ENCODE measurements around the gene TMEM208.
A peak's percentile ranks its signal among the peaks of the same experiment; 100 is the strongest.

TMEM208 gene

GRCh38 chr16:67246756-67247191, 19.8 kb downstream of the TMEM208 start:
- ChIA-PET CTCF (interaction anchor here (0.8 kb wide), 1 partner anchor 19 kb away, joined by 3 read pairs; no protein-coding TSS in a partner anchor), POLR2A (ENCODE audit: low non-redundant PET) (interaction anchor here (0.6 to 1.6 kb wide), 8 partner anchors 14 to 91 kb away, joined by 3 to 14 read pairs (median 4); partner anchors contain the start of gene TMEM208)
- TF ChIP-seq, protein P1, sequence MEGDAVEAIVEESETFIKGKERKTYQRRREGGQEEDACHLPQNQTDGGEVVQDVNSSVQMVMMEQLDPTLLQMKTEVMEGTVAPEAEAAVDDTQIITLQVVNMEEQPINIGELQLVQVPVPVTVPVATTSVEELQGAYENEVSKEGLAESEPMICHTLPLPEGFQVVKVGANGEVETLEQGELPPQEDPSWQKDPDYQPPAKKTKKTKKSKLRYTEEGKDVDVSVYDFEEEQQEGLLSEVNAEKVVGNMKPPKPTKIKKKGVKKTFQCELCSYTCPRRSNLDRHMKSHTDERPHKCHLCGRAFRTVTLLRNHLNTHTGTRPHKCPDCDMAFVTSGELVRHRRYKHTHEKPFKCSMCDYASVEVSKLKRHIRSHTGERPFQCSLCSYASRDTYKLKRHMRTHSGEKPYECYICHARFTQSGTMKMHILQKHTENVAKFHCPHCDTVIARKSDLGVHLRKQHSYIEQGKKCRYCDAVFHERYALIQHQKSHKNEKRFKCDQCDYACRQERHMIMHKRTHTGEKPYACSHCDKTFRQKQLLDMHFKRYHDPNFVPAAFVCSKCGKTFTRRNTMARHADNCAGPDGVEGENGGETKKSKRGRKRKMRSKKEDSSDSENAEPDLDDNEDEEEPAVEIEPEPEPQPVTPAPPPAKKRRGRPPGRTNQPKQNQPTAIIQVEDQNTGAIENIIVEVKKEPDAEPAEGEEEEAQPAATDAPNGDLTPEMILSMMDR (conservative IDR thresholded peaks at IDR 0.05; ENCODE audit: low read depth): no peak
- peak; percentile 82 for DNase-seq (ENCODE audit: low spot score)
- peak overlapping the region; percentile 92 for H3K27ac ChIP-seq

DNA sequence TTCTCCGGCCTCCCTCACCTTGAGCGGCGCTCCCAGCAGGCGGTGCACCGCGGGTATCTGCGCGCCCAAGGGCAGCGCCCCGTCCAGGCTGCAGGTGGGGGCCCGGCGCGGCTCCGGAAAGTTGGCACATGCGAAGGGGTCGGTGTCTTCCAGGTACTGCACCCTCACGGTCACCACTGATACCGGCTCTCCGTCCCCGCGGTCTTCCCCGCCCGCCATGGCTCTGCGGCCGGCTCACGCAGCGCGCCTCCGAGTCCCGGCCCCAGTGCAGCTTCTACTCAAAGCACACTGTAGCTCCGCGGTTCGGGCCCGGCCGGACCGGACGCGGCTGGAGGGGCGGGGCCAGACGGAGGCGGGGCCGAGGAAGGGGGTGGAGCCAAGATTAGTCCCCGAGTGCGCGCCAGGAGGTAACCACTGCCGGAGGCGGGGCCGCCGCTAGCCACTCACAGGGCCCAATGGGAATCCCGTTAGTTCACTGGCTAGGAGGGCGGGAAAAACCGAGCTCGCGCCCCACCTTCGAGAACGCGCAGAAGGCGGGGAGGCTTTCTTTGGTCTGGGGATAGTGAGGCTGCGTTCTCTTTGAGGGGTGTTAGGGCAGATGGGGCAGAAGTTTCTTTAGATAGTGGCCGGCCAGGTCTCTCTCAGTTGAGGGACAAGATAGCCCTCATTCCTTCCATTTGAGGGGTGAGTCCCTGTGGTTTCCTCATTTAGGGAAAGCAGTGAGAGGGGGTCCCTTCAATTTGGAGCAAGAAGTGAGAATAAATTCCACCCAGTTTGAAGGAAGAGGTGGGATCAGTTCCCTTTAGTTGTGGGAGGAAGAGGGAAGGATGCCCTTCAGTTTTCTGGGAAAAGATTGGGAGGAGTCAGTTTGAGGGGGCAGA, 20.5 kb downstream of the TMEM208 start, which contains the start of gene FHOD1:
FHOD1 (minus strand) TSS at position 290 of the 881 bp plus-strand sequence; CDS start at position 219, 71 bp downstream.
- CTCF ChIA-PET: interaction anchor here (0.9 to 1.4 kb wide), 2 partner anchors 13 to 49 kb away, joined by 3 read pairs; no protein-coding TSS in a partner anchor
- TF ChIP-seq, protein P1 (conservative IDR thresholded peaks at IDR 0.05; ENCODE audit: low read depth): no peak
- POLR2A ChIA-PET (ENCODE audit: low non-redundant PET): interaction anchor here (0.5 to 1.6 kb wide), 6 partner anchors 15 to 128 kb away, joined by 3 to 11 read pairs (median 4); partner anchors contain the start of gene TMEM208
- peak within 1 kb of the TSS; percentile 92 for H3K27ac ChIP-seq
- DNase-seq (ENCODE audit: low spot score): peak; percentile 94

DNA sequence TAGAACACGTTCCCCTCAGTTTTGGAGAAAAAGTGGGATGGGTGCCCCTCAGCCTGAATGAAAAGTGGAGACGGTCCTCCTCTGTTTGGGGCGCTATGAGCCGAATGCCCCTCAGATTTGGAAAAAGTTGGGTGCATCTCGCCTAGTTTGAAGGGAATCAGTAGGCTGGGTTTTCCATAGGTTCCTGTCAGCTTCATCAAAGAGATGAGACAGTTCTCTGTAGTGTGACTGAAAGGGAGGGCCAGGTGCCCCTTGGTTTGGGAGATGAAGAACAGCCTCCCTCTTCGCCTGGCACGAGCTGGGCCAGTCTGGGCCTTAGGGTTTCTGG, 21.1 kb downstream of the TMEM208 start:
- ChIA-PET CTCF (interaction anchor here (0.9 to 1.4 kb wide), 2 partner anchors 12 to 50 kb away, joined by 3 read pairs; no protein-coding TSS in a partner anchor), POLR2A (ENCODE audit: low non-redundant PET) (interaction anchor here (0.9 kb wide), 1 partner anchor 29 kb away, joined by 4 read pairs; no protein-coding TSS in a partner anchor)
- no peak for DNase-seq (ENCODE audit: low spot score)
- TF ChIP-seq, protein P1 (conservative IDR thresholded peaks at IDR 0.05; ENCODE audit: low read depth): no peak
- H3K27ac ChIP-seq: peak overlapping the region; percentile 92

DNA sequence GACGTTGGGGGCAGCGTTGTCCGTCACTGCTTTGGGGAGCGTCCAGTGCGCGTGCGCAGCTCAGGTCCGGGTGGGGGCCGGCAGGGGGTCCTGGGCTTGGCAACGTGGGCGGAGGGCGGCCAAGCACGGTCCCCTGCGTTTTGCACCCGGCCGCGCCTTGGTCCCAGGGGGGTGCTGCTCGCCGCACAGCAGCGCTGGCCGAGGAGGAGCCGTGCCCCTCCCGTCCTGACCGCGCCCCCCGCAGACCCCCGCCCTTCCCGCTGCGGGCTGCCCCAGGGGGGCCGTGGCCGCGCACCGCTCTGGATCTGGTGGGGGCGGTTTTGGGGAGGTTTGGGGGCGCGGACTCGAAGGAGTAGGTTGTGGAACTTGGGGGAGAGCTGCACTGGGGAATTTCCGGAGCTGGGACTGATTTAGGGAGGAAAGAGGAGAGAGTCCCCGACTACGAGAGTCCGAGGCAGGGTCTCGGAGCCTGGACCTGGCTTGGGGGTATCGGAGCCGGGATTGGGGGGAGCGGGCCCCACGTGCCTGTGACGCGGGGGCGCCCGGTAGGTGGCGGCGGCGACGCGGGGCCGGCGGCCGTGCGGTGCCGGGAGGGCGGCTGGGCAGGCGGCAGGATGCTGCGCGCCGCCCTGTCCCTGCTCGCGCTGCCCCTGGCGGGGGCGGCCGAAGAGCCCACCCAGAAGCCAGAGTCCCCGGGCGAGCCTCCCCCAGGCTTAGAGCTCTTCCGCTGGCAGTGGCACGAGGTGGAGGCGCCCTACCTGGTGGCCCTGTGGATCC, 21.7 kb downstream of the TMEM208 start, which contains the start of gene SLC9A5:
SLC9A5 (plus strand) TSS at position 579 of the 777 bp plus-strand sequence; CDS start at position 615, 36 bp downstream.
- peak within 1 kb of the TSS; percentile 92 for H3K27ac ChIP-seq
- TF ChIP-seq, protein P1 (conservative IDR thresholded peaks at IDR 0.05; ENCODE audit: low read depth): peak; percentile 28; the same call in 1 of the 2 replicates
- ChIA-PET POLR2A (ENCODE audit: low non-redundant PET) (interaction anchor here (0.9 kb wide), 1 partner anchor 29 kb away, joined by 4 read pairs; no protein-coding TSS in a partner anchor), CTCF (interaction anchor here (0.7 to 1.5 kb wide), 5 partner anchors 12 to 179 kb away, joined by 3 read pairs; no protein-coding TSS in a partner anchor)
- no peak for DNase-seq (ENCODE audit: low spot score)

GRCh38 chr16:67249178-67250044, 22.5 kb downstream of the TMEM208 start:
- POLR2A ChIA-PET (ENCODE audit: low non-redundant PET): no interaction called here
- peak overlapping the region; percentile 92 for H3K27ac ChIP-seq
- no peak for DNase-seq (ENCODE audit: low spot score)
- TF ChIP-seq, protein P1 (conservative IDR thresholded peaks at IDR 0.05; ENCODE audit: low read depth): no peak
- CTCF ChIA-PET: interaction anchor here (0.7 to 1.5 kb wide), 4 partner anchors 15 to 178 kb away, joined by 3 read pairs; no protein-coding TSS in a partner anchor

Measured in RWPE1 (cell line).